ACHN (cell line): ENCODE data around the gene CERK.
"Not testable (repeated sequence)": the region's sequence is repeated elsewhere in the genome, so short reads cannot be mapped to it uniquely, and the experiment has no call there.

Experiments
- DNase-seq: peaks from one replicate; pipeline ENCODE4 v3.0.0-alpha.2; 2015
- in situ Hi-C: cut with HindIII; loops from 2 replicates; pipeline ENCODE4 v1.10.0; 2017; ENCODE audit warnings: low sequenced_read_pairs, low pct_ligation_motif_present, low pct_unique_long_range_greater_than_20kb

CERK gene

GRCh38 chr22:46738647-46739093 is 618 bp upstream of the CERK start:
- in situ Hi-C loops: no loop called here
- DNase-seq: peak; percentile 47

DNA sequence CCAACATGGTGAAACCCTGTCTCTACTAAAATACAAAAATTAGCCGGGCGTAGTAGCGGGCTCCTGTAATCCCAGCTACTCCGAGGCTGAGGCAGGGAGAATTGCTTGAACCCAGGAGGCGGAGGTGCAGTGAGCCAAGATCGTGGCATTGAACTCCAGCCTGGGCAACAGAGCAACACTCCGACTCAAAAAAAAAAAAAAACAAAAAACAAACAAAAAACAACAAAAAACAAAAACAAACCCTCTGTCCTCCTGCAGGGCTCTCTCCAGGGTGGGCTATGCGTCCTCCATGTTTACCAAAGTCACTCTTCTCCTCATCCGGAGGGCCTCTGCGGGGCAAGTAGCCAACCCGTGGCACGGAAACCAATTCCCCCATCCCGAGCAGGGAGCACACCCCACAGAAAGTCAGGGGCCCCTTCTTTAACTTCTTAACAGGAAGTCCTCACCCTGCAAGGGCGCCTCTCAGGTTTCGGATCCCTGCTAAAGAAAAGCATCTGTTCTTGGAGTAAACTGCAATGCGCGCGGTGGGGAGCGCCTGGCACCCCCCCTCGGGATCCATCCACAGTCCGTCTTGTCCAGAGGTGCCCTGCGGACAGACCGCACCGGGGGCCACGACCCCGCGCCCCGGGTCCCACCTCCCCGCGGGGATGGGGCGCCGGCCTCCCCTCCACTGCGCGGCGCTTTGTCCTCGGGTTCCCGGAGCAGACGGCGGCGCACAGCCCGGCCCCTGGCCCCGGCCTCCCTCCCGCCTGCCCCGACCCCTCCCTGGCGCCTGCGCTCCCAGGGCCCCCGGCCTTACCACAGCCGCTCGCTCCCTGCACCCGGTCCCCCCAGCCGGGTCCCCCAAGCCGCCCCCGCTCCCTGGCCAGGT is 712 bp downstream of the CERK start:
- in situ Hi-C loops: no loop called here

GRCh38 chr22:46736705-46737104 is 1.3 kb downstream of the CERK start:
- in situ Hi-C loops: no loop called here
- no peak for DNase-seq

More for the DNA sequence above, 712 bp downstream of the CERK start:
- DNase-seq: peak; percentile 17

DNA sequence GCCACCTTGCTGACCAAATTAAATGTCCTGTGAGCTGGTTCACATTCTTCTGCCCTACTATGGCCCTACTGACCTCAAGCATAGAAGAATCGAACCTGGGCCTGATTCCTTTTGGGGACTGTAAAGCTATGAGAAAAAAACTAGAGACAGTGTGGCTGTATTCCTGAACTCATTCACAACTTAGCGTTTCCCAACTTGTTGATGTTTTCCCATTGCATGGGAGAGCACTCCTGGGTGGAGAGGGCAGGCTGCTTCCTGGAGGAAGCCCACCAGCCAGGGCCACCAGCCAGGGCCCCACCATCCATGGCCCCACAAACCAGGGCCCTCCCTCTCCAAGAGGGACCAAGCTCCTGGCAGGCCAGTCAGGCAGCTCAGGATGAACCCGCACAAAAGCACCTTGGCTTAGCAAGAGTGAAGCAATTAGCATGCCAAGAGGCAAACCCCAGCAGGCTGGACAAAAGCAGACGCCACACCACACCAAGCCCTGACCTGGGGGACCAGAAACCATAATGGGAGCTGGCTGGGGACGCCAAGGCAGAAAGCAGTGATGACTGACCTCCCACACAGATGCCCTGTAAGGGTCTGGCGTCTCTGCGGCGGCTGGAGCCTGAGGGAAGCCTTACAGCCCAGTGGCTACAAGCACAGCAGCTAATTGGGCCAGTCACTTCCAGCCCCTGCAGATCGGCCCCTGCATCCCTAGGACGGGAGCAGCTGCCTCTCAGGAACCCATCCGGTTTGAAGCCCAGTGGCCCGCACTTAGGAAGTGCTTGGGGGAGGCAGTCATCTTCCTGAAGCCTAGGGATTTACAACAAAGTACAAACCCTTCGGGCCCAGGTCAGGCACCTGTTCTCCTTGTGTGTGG is 2.1 kb downstream of the CERK start:
- in situ Hi-C loops: no loop called here
- DNase-seq: no peak

GRCh38 chr22:46734830-46735453 is 3.1 kb downstream of the CERK start:
- DNase-seq: peak; percentile 10
- in situ Hi-C loops: no loop called here

DNA sequence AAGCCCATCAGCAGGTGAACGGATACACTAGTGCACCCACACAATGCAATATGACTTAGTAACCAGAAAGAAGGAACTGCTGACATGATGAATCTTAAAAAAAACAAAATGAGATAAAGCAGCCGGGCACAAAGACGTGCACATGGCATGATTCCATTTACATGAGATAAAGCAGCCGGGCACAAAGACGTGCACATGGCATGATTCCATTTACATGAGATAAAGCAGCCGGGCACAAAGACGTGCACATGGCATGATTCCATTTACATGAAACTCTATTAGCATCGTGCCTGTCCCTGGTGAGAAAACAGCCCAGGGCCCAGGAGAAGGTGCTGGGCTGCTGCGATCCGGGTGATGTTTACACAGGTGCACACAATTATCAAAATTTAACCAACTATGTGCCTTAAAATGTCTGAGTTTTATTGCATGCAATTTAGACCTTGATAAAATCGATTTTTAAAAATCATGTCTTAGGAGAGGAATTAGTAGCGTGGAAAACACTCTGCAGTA is 3.8 kb downstream of the CERK start:
- in situ Hi-C loops, DNase-seq: not testable (repeated sequence)

- in situ Hi-C loops: no loop called here
- DNase-seq: no peak
Observed at GRCh38 chr22:46732513-46732912, 5.5 kb downstream of the CERK start.

DNA sequence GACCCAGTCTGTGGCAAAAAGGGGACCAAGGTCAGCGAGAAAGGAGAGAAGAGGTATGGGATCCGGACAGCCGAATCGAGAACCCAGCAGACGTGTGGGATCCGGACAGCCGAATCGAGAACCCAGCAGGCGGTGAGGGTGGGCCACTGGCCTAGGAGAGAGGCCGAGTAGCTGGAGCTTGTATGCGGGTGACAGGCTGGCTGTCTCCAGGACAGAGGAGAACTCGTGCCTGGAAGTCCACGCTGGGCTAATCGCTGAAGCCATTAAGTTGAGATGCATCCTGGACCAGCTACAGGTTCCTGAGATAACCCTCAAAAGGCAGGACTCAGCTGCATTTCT is 6.0 kb downstream of the CERK start:
- in situ Hi-C loops: no loop called here
- no peak for DNase-seq

DNA sequence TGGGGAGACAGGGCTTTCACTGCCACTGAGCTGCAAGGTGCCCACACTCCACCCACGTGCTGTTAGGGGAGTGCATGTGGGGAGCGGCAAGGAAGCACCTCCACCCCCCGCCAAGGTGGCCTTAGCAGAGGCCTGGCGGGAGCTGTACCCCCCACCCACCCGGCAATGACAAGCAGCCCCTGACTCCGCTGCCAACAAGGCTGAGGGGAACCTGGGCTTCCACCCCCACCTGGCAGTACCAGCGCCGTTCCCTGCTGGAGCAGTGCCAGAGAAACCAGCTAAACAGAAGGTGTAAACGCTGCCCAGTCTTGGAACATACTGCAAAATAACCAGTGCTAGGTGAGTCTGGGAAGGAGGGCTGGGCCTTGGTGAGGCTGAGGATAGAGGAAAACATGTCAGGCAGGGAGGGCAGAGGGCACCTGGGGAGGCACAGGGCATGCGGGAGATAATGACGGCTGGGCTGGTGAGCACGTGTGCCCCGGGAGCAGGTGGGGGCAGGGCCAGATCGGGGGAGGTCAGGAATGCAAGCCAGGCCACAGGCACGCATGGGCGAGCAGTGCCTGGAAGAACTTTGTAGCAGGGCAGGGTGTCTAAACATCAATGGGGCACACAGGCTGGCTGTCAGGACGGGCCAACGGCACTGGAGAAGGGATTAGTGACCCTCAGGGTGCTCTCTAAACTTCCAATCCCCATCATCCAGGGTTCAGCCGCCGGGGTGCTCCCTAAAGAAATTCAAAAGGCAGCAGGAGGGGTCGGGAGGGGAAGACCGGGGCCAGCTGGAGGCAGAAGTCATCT is 6.6 kb downstream of the CERK start:
- peak; percentile 48 for DNase-seq

GRCh38 chr22:46730568-46731245 is 7.3 kb downstream of the CERK start:
- DNase-seq: no peak
- in situ Hi-C loops: no loop called here

More for the DNA sequence above, 6.6 kb downstream of the CERK start:
- in situ Hi-C loops: no loop called here

DNA sequence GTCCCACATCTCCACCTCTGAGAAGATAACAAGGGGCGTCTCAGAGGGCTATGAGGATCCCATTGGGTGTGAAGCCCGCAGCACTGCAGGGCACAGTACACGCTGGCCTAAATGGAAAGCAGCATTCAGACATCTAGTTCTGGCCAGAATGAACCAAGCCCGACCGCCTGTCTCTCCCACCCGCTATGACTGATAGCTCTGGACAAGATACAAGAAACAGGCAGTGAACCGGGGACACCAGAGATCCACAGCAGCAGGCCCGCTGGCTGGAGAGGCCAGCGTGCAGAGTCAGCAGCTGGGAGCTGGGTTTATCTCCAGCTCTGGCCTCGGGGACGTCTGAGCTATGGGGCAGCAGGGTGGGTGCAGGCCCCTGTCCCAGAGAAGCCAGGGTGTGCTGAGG is 9.6 kb downstream of the CERK start:
- in situ Hi-C loops: no loop called here
- DNase-seq: no peak

- in situ Hi-C loops: no loop called here
- no peak for DNase-seq
Observed at GRCh38 chr22:46727813-46728364, 10.2 kb downstream of the CERK start.

DNA sequence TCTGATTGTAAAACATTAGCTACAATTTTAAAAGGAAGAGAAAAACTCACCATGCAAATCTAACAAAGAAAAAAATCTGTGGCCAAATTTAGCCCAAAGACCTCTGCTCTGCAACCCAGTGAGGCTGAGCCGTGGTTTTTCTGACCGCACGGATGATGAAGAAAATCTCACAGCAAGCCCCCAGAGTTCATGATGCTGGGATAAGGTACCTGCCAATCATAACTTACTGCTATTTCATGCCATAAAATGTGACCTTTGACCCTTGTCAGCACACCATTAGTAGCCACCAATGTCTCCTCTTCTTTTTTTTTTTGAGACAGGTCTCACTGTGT is 11.1 kb downstream of the CERK start:
- no peak for DNase-seq
- in situ Hi-C loops: no loop called here

GRCh38 chr22:46726066-46726985 is 11.7 kb downstream of the CERK start:
- in situ Hi-C loops: no loop called here
- no peak for DNase-seq

DNA sequence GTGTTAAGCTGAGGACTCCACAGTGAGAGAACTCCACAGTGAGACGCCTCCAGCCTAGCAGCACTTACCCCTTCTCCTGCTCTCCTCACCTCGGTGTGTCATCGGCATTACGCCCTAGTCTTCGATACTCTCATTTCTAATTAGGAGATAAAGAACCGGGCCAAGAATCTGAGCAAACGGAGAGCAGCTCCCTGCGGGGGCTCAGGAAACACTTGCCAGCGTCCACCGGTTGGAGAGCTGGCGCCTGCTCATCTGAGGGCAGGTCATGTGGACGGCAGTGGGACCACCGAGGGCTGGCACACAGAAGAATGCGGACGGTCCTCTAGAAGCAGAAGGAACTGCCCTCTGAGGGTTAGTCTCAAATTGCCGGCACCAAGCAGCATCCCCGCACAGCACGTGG is 13.0 kb downstream of the CERK start:
- in situ Hi-C loops: no loop called here

DNA sequence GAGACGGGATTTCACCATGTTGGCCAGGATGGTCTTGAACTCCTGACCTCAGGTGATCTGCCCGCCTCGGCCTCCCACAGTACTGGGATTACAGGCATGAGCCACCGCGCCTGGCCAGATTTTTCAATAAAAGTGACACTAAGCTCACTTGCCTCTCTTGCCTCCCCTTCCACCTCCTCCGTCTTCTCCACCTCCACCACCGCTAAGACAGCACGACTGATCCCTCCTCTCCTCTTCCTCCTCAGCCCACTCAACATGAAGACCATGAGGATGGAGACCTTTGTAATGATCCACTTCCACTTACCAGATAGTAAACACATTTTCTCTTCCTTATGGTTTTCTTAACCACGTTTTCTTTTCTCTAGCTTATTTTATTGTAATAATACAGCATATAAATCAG is 14.2 kb downstream of the CERK start:
- no peak for DNase-seq
- in situ Hi-C loops: no loop called here

More for the DNA sequence above, 13.0 kb downstream of the CERK start:
- DNase-seq: no peak
